Measurements from ENCODE around the gene MIPOL1.

- TF ChIP-seq CTCF (IDR thresholded peaks at IDR 0.05; ENCODE audit: insufficient read depth, low read length, poor library complexity, severe bottlenecking), result no peak
- TF ChIP-seq EZH2phosphoT487 (conservative IDR thresholded peaks at IDR 0.05; ENCODE audit: low read length), result no peak
Observed at GRCh38 chr14:37270629-37271028, 72.9 kb downstream of the MIPOL1 start.

All from SU-DHL-6 (cell line).